ENCODE results near the gene DDAH2. TPM values are rescaled to one million over a fixed set of nuclear protein-coding genes. Genes with fewer than 3 reads are reported as not detected.

Gene DDAH2
- polyA plus RNA-seq, 1 donor from 2014 or later: 386 TPM

GRCh38 chr6:31715022-31715958 lies 13.8 kb downstream of the DDAH2 start, which contains the start of gene LY6G6D:
LY6G6D (plus strand) TSS chr6:31715348; CDS start chr6:31715356, 8 bp downstream.
- no peaks in the 10 kb centered on the region for H3K79me2 ChIP-seq (replicated peaks; ENCODE audit: insufficient read depth, low read length)
- H3K9me3 ChIP-seq (ENCODE audit: low read length): no peaks in the 10 kb centered on the region
- peak within 1 kb of the TSS; percentile 30 for H3K4me2 ChIP-seq (ENCODE audit: low read length)
- H3K9ac ChIP-seq (ENCODE audit: low read length): peak within 1 kb of the TSS; percentile 48
- no peaks in the 10 kb centered on the region for H3F3A ChIP-seq (ENCODE audit: insufficient read depth, low read length, poor library complexity, severe bottlenecking)
- no peaks in the 10 kb centered on the region for H4K20me1 ChIP-seq (ENCODE audit: insufficient read depth)
- H2AFZ ChIP-seq (ENCODE audit: low read depth, low read length): peak within 1 kb of the TSS; percentile 84
- H3K36me3 ChIP-seq (ENCODE audit: insufficient read depth, low read length): no peaks in the 10 kb centered on the region
- H3K27me3 ChIP-seq (ENCODE audit: insufficient read depth, low read depth, low read length): no peaks in the 10 kb centered on the region
- peak within 1 kb of the TSS; percentile 23 for H3K4me3 ChIP-seq (ENCODE audit: low read length)
- TF ChIP-seq EZH2 (IDR thresholded peaks at IDR 0.05; ENCODE audit: borderline replicate concordance, insufficient read depth, low read length, poor library complexity, severe bottlenecking) (no peak), TAF1 (IDR thresholded peaks at IDR 0.05; ENCODE audit: low read depth) (no peak), RAD21 (conservative IDR thresholded peaks at IDR 0.05) (no peak), EP300 (conservative IDR thresholded peaks at IDR 0.05; ENCODE audit: poor library complexity, severe bottlenecking) (no peak)
- TF ChIP-seq, protein P1, sequence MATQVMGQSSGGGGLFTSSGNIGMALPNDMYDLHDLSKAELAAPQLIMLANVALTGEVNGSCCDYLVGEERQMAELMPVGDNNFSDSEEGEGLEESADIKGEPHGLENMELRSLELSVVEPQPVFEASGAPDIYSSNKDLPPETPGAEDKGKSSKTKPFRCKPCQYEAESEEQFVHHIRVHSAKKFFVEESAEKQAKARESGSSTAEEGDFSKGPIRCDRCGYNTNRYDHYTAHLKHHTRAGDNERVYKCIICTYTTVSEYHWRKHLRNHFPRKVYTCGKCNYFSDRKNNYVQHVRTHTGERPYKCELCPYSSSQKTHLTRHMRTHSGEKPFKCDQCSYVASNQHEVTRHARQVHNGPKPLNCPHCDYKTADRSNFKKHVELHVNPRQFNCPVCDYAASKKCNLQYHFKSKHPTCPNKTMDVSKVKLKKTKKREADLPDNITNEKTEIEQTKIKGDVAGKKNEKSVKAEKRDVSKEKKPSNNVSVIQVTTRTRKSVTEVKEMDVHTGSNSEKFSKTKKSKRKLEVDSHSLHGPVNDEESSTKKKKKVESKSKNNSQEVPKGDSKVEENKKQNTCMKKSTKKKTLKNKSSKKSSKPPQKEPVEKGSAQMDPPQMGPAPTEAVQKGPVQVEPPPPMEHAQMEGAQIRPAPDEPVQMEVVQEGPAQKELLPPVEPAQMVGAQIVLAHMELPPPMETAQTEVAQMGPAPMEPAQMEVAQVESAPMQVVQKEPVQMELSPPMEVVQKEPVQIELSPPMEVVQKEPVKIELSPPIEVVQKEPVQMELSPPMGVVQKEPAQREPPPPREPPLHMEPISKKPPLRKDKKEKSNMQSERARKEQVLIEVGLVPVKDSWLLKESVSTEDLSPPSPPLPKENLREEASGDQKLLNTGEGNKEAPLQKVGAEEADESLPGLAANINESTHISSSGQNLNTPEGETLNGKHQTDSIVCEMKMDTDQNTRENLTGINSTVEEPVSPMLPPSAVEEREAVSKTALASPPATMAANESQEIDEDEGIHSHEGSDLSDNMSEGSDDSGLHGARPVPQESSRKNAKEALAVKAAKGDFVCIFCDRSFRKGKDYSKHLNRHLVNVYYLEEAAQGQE (IDR thresholded peaks at IDR 0.05; ENCODE audit: borderline replicate concordance): no peak
- peak within 1 kb of the TSS; percentile 56 for H3K27ac ChIP-seq (ENCODE audit: low read length)
- H3K9me2 ChIP-seq (ENCODE audit: insufficient read depth, low read length): no peaks in the 10 kb centered on the region

DNA sequence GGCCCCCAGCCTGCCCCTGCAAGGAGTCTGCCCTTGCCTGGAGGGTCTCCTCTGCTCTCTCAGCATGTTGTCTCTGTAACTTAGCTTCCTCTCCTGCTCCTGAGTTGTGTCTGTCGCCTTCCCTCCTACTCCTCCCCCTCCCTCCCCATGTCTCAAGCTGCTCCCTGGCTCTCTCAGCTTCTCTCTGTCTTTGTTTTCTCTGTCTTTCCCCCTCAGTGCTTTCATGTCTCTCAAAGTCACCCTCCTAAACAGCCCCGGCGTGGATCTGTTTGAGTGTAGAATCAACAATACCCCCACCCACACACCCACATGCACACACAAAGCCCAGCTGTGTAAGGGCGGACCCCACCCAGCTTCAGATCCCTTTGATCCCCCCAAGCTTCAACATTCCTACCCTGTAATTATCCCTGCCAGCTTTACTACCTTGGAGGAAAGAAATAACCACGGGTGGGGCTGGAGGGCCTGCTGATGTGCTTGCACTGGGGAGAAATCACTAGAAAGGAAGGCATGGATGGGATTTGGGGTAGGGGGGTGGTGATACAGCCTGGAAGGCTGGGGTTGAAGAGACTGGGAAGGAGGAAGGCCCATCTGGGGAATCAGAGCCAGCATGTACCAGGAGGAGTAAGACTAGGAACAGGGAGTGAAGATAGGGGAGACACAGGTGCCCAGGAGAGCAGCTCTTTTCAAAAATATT lies 15.0 kb downstream of the DDAH2 start:
- Histone ChIP-seq H3K9me2 (ENCODE audit: insufficient read depth, low read length) (no peaks in the 10 kb centered on the region), H3K27me3 (ENCODE audit: insufficient read depth, low read depth, low read length) (no peaks in the 10 kb centered on the region), H3K36me3 (ENCODE audit: insufficient read depth, low read length) (no peaks in the 10 kb centered on the region), H3K9me3 (ENCODE audit: low read length) (no peaks in the 10 kb centered on the region), H2AFZ (ENCODE audit: low read depth, low read length) (peak overlapping the region; percentile 84), H3K4me2 (ENCODE audit: low read length) (peak overlapping the region; percentile 30), H3K4me3 (ENCODE audit: low read length) (peak overlapping the region; percentile 23), H4K20me1 (ENCODE audit: insufficient read depth) (no peaks in the 10 kb centered on the region), H3K79me2 (replicated peaks; ENCODE audit: insufficient read depth, low read length) (no peaks in the 10 kb centered on the region), H3K27ac (ENCODE audit: low read length) (peak overlapping the region; percentile 56), H3F3A (ENCODE audit: insufficient read depth, low read length, poor library complexity, severe bottlenecking) (no peaks in the 10 kb centered on the region), H3K9ac (ENCODE audit: low read length) (peak overlapping the region; percentile 48)
- TF ChIP-seq POLR2AphosphoS5 (IDR thresholded peaks at IDR 0.05) (no peak), TAF1 (IDR thresholded peaks at IDR 0.05; ENCODE audit: low read depth) (peak; percentile 33)

DNA sequence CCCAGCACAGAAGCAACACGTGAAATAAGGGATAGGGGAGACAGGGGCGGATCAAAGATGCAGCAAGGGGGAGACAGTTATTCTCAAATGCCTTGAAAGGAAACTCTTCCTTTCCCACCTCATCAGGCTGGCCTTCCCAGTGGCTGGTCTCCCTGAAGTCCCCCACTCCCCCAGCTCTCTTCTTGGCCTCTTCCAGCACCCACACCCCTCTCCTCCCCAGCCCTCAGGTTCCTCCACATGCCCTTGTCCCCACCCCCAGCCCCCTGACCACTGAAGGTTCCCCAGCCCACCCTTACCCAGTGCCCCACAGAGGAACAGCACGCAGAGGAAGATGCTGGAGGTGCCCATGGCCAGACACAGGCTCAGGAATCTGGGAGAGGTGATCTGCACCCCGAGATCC lies 15.6 kb downstream of the DDAH2 start:
- no peak for TF ChIP-seq CTCF (IDR thresholded peaks at IDR 0.05; ENCODE audit: poor library complexity, severe bottlenecking)
- TF ChIP-seq, protein P1 (IDR thresholded peaks at IDR 0.05; ENCODE audit: borderline replicate concordance): no peak
- no peak for TF ChIP-seq POLR2AphosphoS5 (IDR thresholded peaks at IDR 0.05)
- TF ChIP-seq EP300 (conservative IDR thresholded peaks at IDR 0.05; ENCODE audit: poor library complexity, severe bottlenecking): no peak
- no peak overlapping the region for H2AFZ ChIP-seq (ENCODE audit: low read depth, low read length)
- H3K9ac ChIP-seq (ENCODE audit: low read length): peak overlapping the region; percentile 48
- no peaks in the 10 kb centered on the region for H3K9me2 ChIP-seq (ENCODE audit: insufficient read depth, low read length)
- H3K27ac ChIP-seq (ENCODE audit: low read length): peak overlapping the region; percentile 12
- no peaks in the 10 kb centered on the region for H3K79me2 ChIP-seq (replicated peaks; ENCODE audit: insufficient read depth, low read length)
- no peaks in the 10 kb centered on the region for H3K27me3 ChIP-seq (ENCODE audit: insufficient read depth, low read depth, low read length)
- no peaks in the 10 kb centered on the region for H4K20me1 ChIP-seq (ENCODE audit: insufficient read depth)
- H3K9me3 ChIP-seq (ENCODE audit: low read length): no peaks in the 10 kb centered on the region
- no peak overlapping the region for H3K4me2 ChIP-seq (ENCODE audit: low read length)
- H3F3A ChIP-seq (ENCODE audit: insufficient read depth, low read length, poor library complexity, severe bottlenecking): no peaks in the 10 kb centered on the region
- no peaks in the 10 kb centered on the region for H3K36me3 ChIP-seq (ENCODE audit: insufficient read depth, low read length)
- H3K4me3 ChIP-seq (ENCODE audit: low read length): peak overlapping the region; percentile 23
